ENCODE results near the gene MAP3K5.

Gene MAP3K5

DNA sequence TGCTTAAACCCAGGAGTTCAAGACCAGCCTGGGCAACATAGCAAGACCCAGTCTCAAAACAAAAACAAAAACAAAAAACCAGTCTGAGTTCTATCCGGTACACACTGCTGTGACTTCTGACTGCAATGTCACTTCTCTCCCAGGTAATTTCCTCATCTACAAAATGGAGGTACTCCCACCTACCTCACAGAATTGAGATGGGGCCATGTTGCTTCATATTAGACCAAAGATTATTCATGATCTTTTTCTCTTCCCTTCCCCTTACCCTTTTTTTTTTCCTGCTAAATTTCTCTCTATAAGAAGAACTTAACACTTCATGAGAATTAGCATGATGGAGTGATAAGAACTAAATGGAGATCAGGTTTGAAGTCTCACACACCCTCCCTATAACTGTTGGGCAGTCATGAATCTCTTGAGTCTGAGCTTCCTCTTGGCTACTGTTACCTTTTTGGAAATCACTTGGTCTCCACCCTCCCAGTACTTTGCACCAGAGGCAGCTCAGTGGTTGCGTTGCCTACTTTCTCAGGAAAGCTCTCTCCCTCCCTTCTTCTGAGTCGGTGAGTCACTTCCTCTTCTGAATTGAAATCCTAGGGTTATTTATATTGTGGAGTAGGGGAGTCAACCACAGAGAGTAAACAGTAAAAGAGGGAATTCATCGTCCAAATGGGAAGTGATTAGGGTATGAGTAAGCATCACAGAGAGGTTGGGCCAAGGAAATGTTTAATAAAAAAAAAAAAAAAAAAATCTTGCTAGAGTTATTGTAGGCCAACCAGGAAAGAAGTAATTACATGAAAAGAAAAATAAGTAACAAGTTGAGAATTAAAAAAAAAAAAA, 182.2 kb downstream of the MAP3K5 start:
- Histone ChIP-seq H3K36me3 (ENCODE audit: control insufficient read depth, insufficient read depth, low read length) (peaks cover 3% of the 10 kb centered on the region), H3K27ac (ENCODE audit: low read depth, low read length) (no peak overlapping the region), H3K9ac (ENCODE audit: low read length) (no peak overlapping the region), H3K4me3 (ENCODE audit: low read length) (no peak overlapping the region), H3K4me1 (ENCODE audit: control insufficient read depth, insufficient read depth, low read length) (no peaks in the 10 kb centered on the region), H3K27me3 (ENCODE audit: control insufficient read depth, insufficient read depth, low read length) (no peaks in the 10 kb centered on the region)

DNA sequence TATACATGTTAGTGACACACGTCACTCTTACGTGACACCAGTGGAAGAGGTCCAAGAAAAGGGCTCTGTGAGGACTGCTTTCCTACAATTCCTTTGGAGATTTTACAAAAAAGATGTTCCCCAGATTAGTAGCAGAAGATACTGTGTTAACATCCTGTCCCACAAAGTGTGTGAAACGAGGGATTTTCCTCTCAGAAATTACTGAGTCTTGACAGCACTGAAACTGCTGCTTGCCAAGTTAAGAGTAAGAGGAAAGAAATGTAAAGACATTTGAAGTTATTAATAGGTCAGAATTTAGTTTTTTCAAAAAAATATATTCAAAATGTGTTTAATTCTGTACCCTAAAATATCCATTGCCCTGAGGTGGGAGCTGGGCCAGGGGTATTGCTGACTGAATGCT, 183.3 kb downstream of the MAP3K5 start:
- H3K27ac ChIP-seq (ENCODE audit: low read depth, low read length): no peak overlapping the region
- H3K4me3 ChIP-seq (ENCODE audit: low read length): no peak overlapping the region
- no peaks in the 10 kb centered on the region for H3K4me1 ChIP-seq (ENCODE audit: control insufficient read depth, insufficient read depth, low read length)
- H3K9ac ChIP-seq (ENCODE audit: low read length): no peak overlapping the region
- no peaks in the 10 kb centered on the region for H3K27me3 ChIP-seq (ENCODE audit: control insufficient read depth, insufficient read depth, low read length)
- H3K36me3 ChIP-seq (ENCODE audit: control insufficient read depth, insufficient read depth, low read length): peaks cover 3% of the 10 kb centered on the region

- H3K36me3 ChIP-seq (ENCODE audit: control insufficient read depth, insufficient read depth, low read length): no peaks in the 10 kb centered on the region
- no peaks in the 10 kb centered on the region for H3K27me3 ChIP-seq (ENCODE audit: control insufficient read depth, insufficient read depth, low read length)
- no peaks in the 10 kb centered on the region for H3K4me1 ChIP-seq (ENCODE audit: control insufficient read depth, insufficient read depth, low read length)
- no peak overlapping the region for H3K27ac ChIP-seq (ENCODE audit: low read depth, low read length)
- no peak overlapping the region for H3K9ac ChIP-seq (ENCODE audit: low read length)
- H3K4me3 ChIP-seq (ENCODE audit: low read length): no peak overlapping the region
These were observed 184.1 kb downstream of the MAP3K5 start for GRCh38 chr6:136607932-136608772.

GRCh38 chr6:136607204-136607931, 184.9 kb downstream of the MAP3K5 start:
- no peaks in the 10 kb centered on the region for H3K36me3 ChIP-seq (ENCODE audit: control insufficient read depth, insufficient read depth, low read length)
- no peaks in the 10 kb centered on the region for H3K4me1 ChIP-seq (ENCODE audit: control insufficient read depth, insufficient read depth, low read length)
- no peak overlapping the region for H3K4me3 ChIP-seq (ENCODE audit: low read length)
- no peaks in the 10 kb centered on the region for H3K27me3 ChIP-seq (ENCODE audit: control insufficient read depth, insufficient read depth, low read length)
- H3K9ac ChIP-seq (ENCODE audit: low read length): no peak overlapping the region
- H3K27ac ChIP-seq (ENCODE audit: low read depth, low read length): no peak overlapping the region

- H3K4me1 ChIP-seq (ENCODE audit: control insufficient read depth, insufficient read depth, low read length): no peaks in the 10 kb centered on the region
- no peak overlapping the region for H3K27ac ChIP-seq (ENCODE audit: low read depth, low read length)
- H3K9ac ChIP-seq (ENCODE audit: low read length): no peak overlapping the region
- no peaks in the 10 kb centered on the region for H3K27me3 ChIP-seq (ENCODE audit: control insufficient read depth, insufficient read depth, low read length)
- no peaks in the 10 kb centered on the region for H3K36me3 ChIP-seq (ENCODE audit: control insufficient read depth, insufficient read depth, low read length)
- no peak overlapping the region for H3K4me3 ChIP-seq (ENCODE audit: low read length)
These were observed 187.3 kb downstream of the MAP3K5 start for GRCh38 chr6:136604928-136605510.

DNA sequence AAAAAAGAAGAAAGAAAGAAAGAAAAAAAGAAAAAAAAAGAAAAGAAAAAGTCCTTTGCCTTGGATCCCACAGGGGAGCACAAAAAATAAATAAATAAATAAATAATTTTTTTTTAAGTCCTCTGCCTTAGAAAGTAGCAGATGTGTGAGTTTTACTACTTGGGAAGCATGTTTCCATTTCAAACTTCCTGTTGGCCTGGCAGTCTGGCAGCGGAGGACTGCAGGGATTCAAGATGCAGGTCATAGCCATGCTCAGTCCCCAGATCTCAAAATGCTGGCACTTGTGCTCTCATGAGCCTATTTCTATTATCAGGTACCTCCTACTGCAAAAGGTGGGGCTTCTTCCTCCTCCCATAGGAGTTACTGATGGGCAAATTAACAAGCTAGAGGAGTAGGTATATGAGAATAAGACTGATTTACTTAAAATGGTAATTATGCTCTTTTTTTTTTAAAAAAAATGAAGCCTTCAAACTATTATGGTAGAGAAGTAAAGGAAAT, 187.9 kb downstream of the MAP3K5 start:
- no peak overlapping the region for H3K27ac ChIP-seq (ENCODE audit: low read depth, low read length)

DNA sequence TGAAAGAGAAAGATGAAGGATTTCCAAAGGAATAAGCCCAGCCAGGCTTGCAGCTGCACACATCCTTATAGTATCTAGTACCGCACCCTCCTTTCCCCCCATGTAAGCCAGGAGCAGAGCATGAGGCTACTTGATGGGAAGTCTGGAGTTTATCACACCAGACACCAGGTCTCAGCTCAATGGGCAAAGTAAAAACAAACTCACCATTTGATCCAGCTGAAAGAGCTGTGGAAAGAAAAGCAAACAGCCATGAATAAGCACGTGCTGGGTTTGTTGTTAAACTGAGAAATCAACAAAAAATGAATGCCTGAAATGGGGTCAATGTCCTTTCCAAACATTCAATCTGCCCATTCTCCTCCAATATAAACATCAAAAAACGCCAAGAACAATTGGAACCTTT, 191.5 kb downstream of the MAP3K5 start:
- Histone ChIP-seq H3K4me1 (ENCODE audit: control insufficient read depth, insufficient read depth, low read length) (peaks cover 7% of the 10 kb centered on the region), H3K27me3 (ENCODE audit: control insufficient read depth, insufficient read depth, low read length) (no peaks in the 10 kb centered on the region), H3K36me3 (ENCODE audit: control insufficient read depth, insufficient read depth, low read length) (no peaks in the 10 kb centered on the region), H3K4me3 (ENCODE audit: low read length) (no peak overlapping the region), H3K9ac (ENCODE audit: low read length) (no peak overlapping the region), H3K27ac (ENCODE audit: low read depth, low read length) (no peak overlapping the region)

More for the DNA sequence above, 187.9 kb downstream of the MAP3K5 start:
- no peak overlapping the region for H3K4me3 ChIP-seq (ENCODE audit: low read length)
- H3K27me3 ChIP-seq (ENCODE audit: control insufficient read depth, insufficient read depth, low read length): no peaks in the 10 kb centered on the region
- H3K4me1 ChIP-seq (ENCODE audit: control insufficient read depth, insufficient read depth, low read length): peaks cover 5% of the 10 kb centered on the region
- H3K9ac ChIP-seq (ENCODE audit: low read length): no peak overlapping the region
- no peaks in the 10 kb centered on the region for H3K36me3 ChIP-seq (ENCODE audit: control insufficient read depth, insufficient read depth, low read length)

DNA sequence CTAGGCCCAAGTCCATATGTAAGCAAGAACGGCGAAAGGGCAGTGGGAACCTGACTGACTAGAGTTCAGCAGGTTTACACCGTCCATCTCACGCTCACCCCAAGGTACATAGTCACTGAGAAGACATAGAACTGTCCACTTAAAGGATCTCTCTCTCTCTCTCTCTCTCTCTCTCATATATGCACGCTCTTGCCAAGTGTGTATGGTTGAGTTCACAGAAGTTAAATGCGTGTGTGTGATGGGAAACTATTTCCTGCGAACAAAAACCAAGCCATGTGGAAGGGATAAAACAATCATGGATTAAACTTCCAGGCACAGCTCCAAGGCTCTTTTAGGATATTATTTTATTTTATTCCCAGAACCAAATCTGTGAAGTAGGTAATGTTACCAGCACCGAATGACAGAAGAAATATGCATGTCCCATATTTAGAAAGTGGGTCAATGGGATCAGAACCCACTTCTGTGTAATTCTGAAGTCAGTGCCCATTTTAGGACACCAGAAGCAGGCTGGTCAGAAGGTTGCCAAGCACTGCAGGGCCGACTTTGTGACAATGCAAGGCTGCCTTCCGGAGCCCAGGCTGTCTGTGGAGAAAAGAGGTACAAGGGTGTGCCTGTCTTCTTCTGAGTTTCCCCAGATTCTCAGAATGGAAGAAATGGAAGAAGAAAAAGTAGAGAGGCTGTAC, 192.8 kb downstream of the MAP3K5 start:
- Histone ChIP-seq H3K4me3 (ENCODE audit: low read length) (no peak overlapping the region), H3K9ac (ENCODE audit: low read length) (no peak overlapping the region)

DNA sequence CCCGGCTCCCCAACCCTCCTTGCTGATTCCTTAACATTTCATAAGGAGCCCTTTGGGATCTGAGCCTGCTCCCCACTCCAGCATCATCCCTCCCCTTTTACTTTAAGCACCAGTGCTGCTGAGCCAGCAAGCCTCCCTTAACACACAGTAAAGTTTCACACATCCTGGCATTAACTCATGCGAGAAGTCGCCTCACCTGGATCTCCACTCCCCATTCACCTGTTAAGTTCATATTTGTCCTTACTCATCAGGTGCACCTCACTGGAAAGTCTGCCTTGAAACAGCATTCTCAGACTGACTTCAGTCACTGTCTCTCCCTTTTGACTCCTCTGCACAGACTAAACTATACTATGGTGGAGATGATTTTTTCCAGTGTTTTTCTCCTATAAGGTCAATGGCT, 194.2 kb downstream of the MAP3K5 start:
- Histone ChIP-seq H3K27ac (ENCODE audit: low read depth, low read length) (no peak overlapping the region), H3K4me1 (ENCODE audit: control insufficient read depth, insufficient read depth, low read length) (peaks cover 7% of the 10 kb centered on the region), H3K36me3 (ENCODE audit: control insufficient read depth, insufficient read depth, low read length) (no peaks in the 10 kb centered on the region), H3K4me3 (ENCODE audit: low read length) (no peak overlapping the region), H3K27me3 (ENCODE audit: control insufficient read depth, insufficient read depth, low read length) (no peaks in the 10 kb centered on the region), H3K9ac (ENCODE audit: low read length) (no peak overlapping the region)

More for the DNA sequence above, 192.8 kb downstream of the MAP3K5 start:
- H3K27ac ChIP-seq (ENCODE audit: low read depth, low read length): peak overlapping the region; percentile 67
- H3K36me3 ChIP-seq (ENCODE audit: control insufficient read depth, insufficient read depth, low read length): no peaks in the 10 kb centered on the region
- H3K27me3 ChIP-seq (ENCODE audit: control insufficient read depth, insufficient read depth, low read length): no peaks in the 10 kb centered on the region
- peaks cover 7% of the 10 kb centered on the region for H3K4me1 ChIP-seq (ENCODE audit: control insufficient read depth, insufficient read depth, low read length)

DNA sequence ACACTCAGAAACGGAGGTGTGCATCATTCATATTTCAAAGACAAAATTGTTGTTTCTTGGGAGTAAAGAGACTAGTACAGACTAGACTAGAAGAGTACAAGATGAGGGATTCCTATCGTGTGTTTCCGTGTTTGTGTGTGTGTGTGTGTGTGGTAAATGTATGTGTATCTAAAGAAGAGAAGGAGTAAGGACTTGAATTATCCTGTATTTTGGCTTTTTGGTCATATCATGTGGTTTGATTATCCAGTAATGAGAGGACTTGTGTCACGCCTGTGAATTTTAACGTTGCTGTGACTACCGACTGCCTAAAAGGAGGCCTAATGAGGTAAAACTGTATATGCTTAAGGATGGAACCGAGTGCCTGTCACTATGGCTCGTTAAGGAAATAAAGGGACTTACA, 197.6 kb downstream of the MAP3K5 start:
- H3K4me3 ChIP-seq (ENCODE audit: low read length): no peak overlapping the region
- no peaks in the 10 kb centered on the region for H3K27me3 ChIP-seq (ENCODE audit: control insufficient read depth, insufficient read depth, low read length)
- H3K36me3 ChIP-seq (ENCODE audit: control insufficient read depth, insufficient read depth, low read length): peaks cover 3% of the 10 kb centered on the region
- peaks cover 4% of the 10 kb centered on the region for H3K4me1 ChIP-seq (ENCODE audit: control insufficient read depth, insufficient read depth, low read length)
- H3K27ac ChIP-seq (ENCODE audit: low read depth, low read length): no peak overlapping the region
- no peak overlapping the region for H3K9ac ChIP-seq (ENCODE audit: low read length)

GRCh38 chr6:136593748-136594490, 198.4 kb downstream of the MAP3K5 start:
- Histone ChIP-seq H3K36me3 (ENCODE audit: control insufficient read depth, insufficient read depth, low read length) (peaks cover 3% of the 10 kb centered on the region), H3K27me3 (ENCODE audit: control insufficient read depth, insufficient read depth, low read length) (no peaks in the 10 kb centered on the region), H3K9ac (ENCODE audit: low read length) (no peak overlapping the region), H3K27ac (ENCODE audit: low read depth, low read length) (no peak overlapping the region), H3K4me1 (ENCODE audit: control insufficient read depth, insufficient read depth, low read length) (no peaks in the 10 kb centered on the region), H3K4me3 (ENCODE audit: low read length) (no peak overlapping the region)
